ENCODE data around the gene DHRS2. TPM values are rescaled to one million over a fixed set of nuclear protein-coding genes. Genes with fewer than 3 reads are reported as not detected.

Gene DHRS2
- total and polyA plus RNA-seq, 2 of the 4 experiments (the other 2 are of a cell fraction): 0.12 to 0.18 TPM

DNA sequence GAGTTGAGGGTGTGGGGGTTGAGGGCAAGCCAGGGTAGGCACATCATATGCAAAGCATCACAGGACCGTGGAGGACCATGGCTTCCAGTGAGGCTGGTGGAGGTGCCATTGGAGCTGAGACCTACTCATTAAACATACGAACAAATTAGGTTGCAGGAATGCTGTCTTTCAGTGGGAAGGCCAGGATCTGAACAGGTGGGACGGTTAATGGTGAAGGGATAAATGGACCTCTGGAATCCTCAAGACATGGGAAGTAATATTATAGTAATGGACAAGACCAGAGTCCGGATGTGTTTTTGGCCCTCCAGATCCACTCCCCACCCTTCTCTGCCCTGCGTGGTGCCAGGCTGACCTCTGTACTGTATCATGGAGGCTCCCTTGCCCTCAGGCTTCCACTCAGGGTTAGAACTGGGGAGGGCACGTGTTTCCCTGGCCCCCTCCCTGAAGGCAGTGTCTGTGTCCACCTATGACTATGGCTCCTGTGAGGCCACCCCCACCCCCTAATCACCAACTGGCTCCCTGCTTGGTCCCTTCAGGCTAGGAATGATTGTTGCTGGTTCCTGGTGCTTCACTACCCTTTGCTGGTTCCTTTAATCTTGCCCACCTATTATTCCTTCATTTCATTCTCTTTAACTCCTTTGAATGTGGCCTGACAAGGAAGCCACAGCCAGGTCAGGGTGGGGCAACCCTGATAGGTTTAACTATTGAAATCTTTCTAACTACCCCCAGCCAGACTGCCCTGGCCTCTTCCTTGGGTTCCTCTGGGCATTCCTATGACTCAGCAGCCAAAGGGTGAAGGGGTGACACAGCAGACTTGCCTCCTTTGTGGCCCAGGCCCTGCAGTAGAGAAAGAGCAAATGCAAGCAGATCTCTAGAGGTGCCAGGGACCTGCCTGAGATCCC lies 10.7 kb downstream of the DHRS2 start:
- H2BK20ac ChIP-seq (ENCODE audit: low read depth, low read length): no peak overlapping the region
- TF ChIP-seq NFE2L2 (IDR thresholded peaks at IDR 0.05; ENCODE audit: low read depth, low read length) (no peak), POLR2A (IDR thresholded peaks at IDR 0.05; ENCODE audit: low read depth, low read length) (no peak), RFX5 (IDR thresholded peaks at IDR 0.05; ENCODE audit: low read depth, low read length) (no peak), BHLHE40 (IDR thresholded peaks at IDR 0.05; ENCODE audit: low read depth, low read length) (no peak), MAFK (IDR thresholded peaks at IDR 0.05; ENCODE audit: low read depth, low read length) (no peak)
- TF ChIP-seq, protein P1, sequence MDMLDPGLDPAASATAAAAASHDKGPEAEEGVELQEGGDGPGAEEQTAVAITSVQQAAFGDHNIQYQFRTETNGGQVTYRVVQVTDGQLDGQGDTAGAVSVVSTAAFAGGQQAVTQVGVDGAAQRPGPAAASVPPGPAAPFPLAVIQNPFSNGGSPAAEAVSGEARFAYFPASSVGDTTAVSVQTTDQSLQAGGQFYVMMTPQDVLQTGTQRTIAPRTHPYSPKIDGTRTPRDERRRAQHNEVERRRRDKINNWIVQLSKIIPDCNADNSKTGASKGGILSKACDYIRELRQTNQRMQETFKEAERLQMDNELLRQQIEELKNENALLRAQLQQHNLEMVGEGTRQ (IDR thresholded peaks at IDR 0.05; ENCODE audit: low read depth, low read length): no peak
- TF ChIP-seq, protein P2, sequence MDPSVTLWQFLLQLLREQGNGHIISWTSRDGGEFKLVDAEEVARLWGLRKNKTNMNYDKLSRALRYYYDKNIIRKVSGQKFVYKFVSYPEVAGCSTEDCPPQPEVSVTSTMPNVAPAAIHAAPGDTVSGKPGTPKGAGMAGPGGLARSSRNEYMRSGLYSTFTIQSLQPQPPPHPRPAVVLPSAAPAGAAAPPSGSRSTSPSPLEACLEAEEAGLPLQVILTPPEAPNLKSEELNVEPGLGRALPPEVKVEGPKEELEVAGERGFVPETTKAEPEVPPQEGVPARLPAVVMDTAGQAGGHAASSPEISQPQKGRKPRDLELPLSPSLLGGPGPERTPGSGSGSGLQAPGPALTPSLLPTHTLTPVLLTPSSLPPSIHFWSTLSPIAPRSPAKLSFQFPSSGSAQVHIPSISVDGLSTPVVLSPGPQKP (IDR thresholded peaks at IDR 0.05; ENCODE audit: borderline replicate concordance, low read depth, low read length): no peak
- ChIA-PET POLR2A (ENCODE audit: unreplicated experiment) (no interaction called here), CTCF (no interaction called here)
- no peak overlapping the region for H3K14ac ChIP-seq (replicated peaks; ENCODE audit: low read depth, low read length)
- peak overlapping the region; percentile 77 for H2AK9ac ChIP-seq (replicated peaks; ENCODE audit: low read depth, low read length, poor library complexity)
- no peak overlapping the region for H3K27ac ChIP-seq (ENCODE audit: insufficient read depth, low read length)
- intact Hi-C loops (cut with micrococcal nuclease) (no loop called here), dilution Hi-C loops (cut with HindIII; ENCODE audit: low sequenced_read_pairs, unreplicated experiment) (no loop called here), in situ Hi-C loops (cut with MboI; ENCODE audit: low sequenced_read_pairs) (no loop called here)
- H3K79me1 ChIP-seq (ENCODE audit: low read depth in 1 of 2, low read length in 2 of 2): no peaks in the 10 kb centered on the region
- no peak overlapping the region for H2AK5ac ChIP-seq (ENCODE audit: low read depth, low read length)
- H2BK5ac ChIP-seq (ENCODE audit: low read depth, low read length, poor library complexity, severe bottlenecking): no peak overlapping the region
- H3K56ac ChIP-seq (ENCODE audit: extremely low read depth, insufficient read depth, low read length): no peak overlapping the region
- no peaks in the 10 kb centered on the region for H4K20me1 ChIP-seq (ENCODE audit: insufficient read depth, low read length)
- no peak overlapping the region for H3K9ac ChIP-seq (ENCODE audit: low read depth, low read length)
- no peaks in the 10 kb centered on the region for H3K36me3 ChIP-seq (ENCODE audit: control insufficient read depth, insufficient read depth, low read length)
- no peak overlapping the region for H4K8ac ChIP-seq (ENCODE audit: low read depth in 2 of 2, low read length in 2 of 2)
- H3K4me3 ChIP-seq (ENCODE audit: insufficient read depth, low read depth, low read length): no peak overlapping the region
- BruUV-seq (replicated peaks): no TSS peak
- no peak overlapping the region for H2BK120ac ChIP-seq (ENCODE audit: low read depth, low read length)
- H3K18ac ChIP-seq (ENCODE audit: low read depth, low read length): no peak overlapping the region
- H4K91ac ChIP-seq (ENCODE audit: insufficient read depth, low read depth, low read length): no peak overlapping the region
- H4K5ac ChIP-seq (ENCODE audit: low read depth, low read length): no peak overlapping the region
- DNase-seq: no peak
- H3K4ac ChIP-seq (ENCODE audit: low read depth, low read length): no peak overlapping the region
- no peak overlapping the region for H2BK15ac ChIP-seq (ENCODE audit: low read depth, low read length)
- no peaks in the 10 kb centered on the region for H3K9me3 ChIP-seq (ENCODE audit: control insufficient read depth, insufficient read depth, low read length)
- H3K23ac ChIP-seq (ENCODE audit: low read depth, low read length): no peak overlapping the region
- H3K4me1 ChIP-seq (ENCODE audit: control insufficient read depth, insufficient read depth, low read length): no peaks in the 10 kb centered on the region
- H3K9me1 ChIP-seq (ENCODE audit: insufficient read depth, low read length): no peaks in the 10 kb centered on the region
- 58% methylated on average over 2 of the region's 6 CpGs; no CpG with 5 or more reads in 1 of the 2 experiments for WGBS, 2 experiments (ENCODE audit: extremely low coverage in 2 of 2, insufficient read length in 1 of 2)
- peaks cover 3% of the 10 kb centered on the region for H3K27me3 ChIP-seq (ENCODE audit: control insufficient read depth, insufficient read depth, low read length)
- no peak overlapping the region for H3K4me2 ChIP-seq (ENCODE audit: low read depth, low read length)
- H2AFZ ChIP-seq (replicated peaks; ENCODE audit: low read length, poor library complexity): no peak overlapping the region
- ATAC-seq (ENCODE audit: low read depth): no peak
